Endothelial cell of umbilical vein (primary cell): ENCODE data around the gene ANKH. TPM values are rescaled to one million over a fixed set of nuclear protein-coding genes. Genes with fewer than 3 reads are reported as not detected.

ENCODE experiments used
- BruUV-seq: library from RNA; stranded (reverse); fragments of 400-500 nt; replicated peaks from 2 replicates; lab custom pipeline; 2021; lab: Mats Ljungman, UMichigan
- CTCF ChIA-PET: fragments of 300-600, 350-600 bp; sonication (Branson Sonifier 250); formaldehyde crosslinking; loops from one replicate; lab custom pipeline; 2021; ENCODE audit warnings: antibody characterized with exemption, inconsistent platforms; lab: Charles Lee
- POLR2A ChIA-PET: fragments of 300-600, 350-600 bp; sonication (Branson Sonifier 250); formaldehyde crosslinking; loops from one replicate; lab custom pipeline; 2021; ENCODE audit warnings: antibody characterized with exemption, inconsistent platforms; lab: Charles Lee
- DNase-seq: peaks from one replicate; pipeline ENCODE4 v3.0.0-alpha.2; 2011; ENCODE audit warnings: low read depth, low spot score
- FAIRE-seq: peaks from 2 replicates; lab custom pipeline; 2011; peaks lifted over from hg19 to GRCh38; lab: Jason Lieb, UNC
- H2AFZ ChIP-seq: 2 replicates; pipeline ENCODE4 v1.6.0; 2012; ENCODE audit warnings: low read depth, low read length, control low read depth, inconsistent platforms
- H3K27ac ChIP-seq: 2 replicates; pipeline ENCODE4 v1.5.1; 2011; ENCODE audit warnings: low read depth, mild to moderate bottlenecking, control low read depth, low read length, moderate library complexity; ENCODE audit not compliant: insufficient read depth
- H3K27me3 ChIP-seq, 2 experiments: 2 replicates each; pipeline versions ENCODE4 v1.6.0 to v1.6.1; 2011; ENCODE audit warnings: low read length in 2 of 2, mixed read lengths in 1 of 2; ENCODE audit not compliant: control insufficient read depth in 2 of 2, insufficient read depth in 2 of 2
- H3K36me3 ChIP-seq, 2 experiments: 2 replicates in 1 of 2; 3 replicates in 1 of 2; pipeline ENCODE4 v1.5.1; 2011; ENCODE audit warnings: low read length in 2 of 2, mild to moderate bottlenecking in 1 of 2, moderate library complexity in 1 of 2; ENCODE audit not compliant: control insufficient read depth in 2 of 2, insufficient read depth in 2 of 2; ENCODE audit errors: extremely low read depth in 1 of 2
- H3K4me1 ChIP-seq: 3 replicates; pipeline ENCODE4 v1.5.1; 2011; ENCODE audit warnings: mild to moderate bottlenecking, low read length; ENCODE audit not compliant: control insufficient read depth, insufficient read depth; ENCODE audit errors: extremely low read depth
- H3K4me2 ChIP-seq: 2 replicates; pipeline ENCODE4 v1.6.1; 2011; ENCODE audit warnings: low read length, control low read depth, mixed read lengths; ENCODE audit not compliant: insufficient read depth
- H3K4me3 ChIP-seq, 3 experiments: fragments of 200-600 bp in 1 of 3; sonication (generic), shearing (Covaris generic) in 1 of 3; replicated peaks in 1 of 3; 2 replicates each; pipeline ENCODE4 v1.5.1; 2011 to 2016; ENCODE audit warnings: control low read depth in 3 of 3, low read length in 3 of 3, mild to moderate bottlenecking in 2 of 3, inconsistent platforms in 1 of 3, low read depth in 1 of 3, moderate library complexity in 1 of 3; ENCODE audit not compliant: insufficient read depth in 1 of 3
- H3K79me2 ChIP-seq: 2 replicates; pipeline ENCODE4 v1.6.0; 2012; ENCODE audit warnings: low read length, inconsistent platforms; ENCODE audit not compliant: control insufficient read depth, insufficient read depth
- H3K9ac ChIP-seq: replicated peaks from 2 replicates; pipeline ENCODE3; 2011; ENCODE audit warnings: low read length, control low read depth; ENCODE audit not compliant: insufficient read depth; ENCODE audit errors: extremely low read depth
- H3K9me1 ChIP-seq: replicated peaks from 3 replicates; pipeline ENCODE4 v1.6.0; 2011; ENCODE audit warnings: mild to moderate bottlenecking, low read length; ENCODE audit not compliant: control insufficient read depth, insufficient read depth; ENCODE audit errors: extremely low read depth
- H3K9me3 ChIP-seq: replicated peaks from 2 replicates; pipeline ENCODE4 v1.5.1; 2012; ENCODE audit warnings: low read length, inconsistent platforms; ENCODE audit not compliant: control insufficient read depth, insufficient read depth
- H4K20me1 ChIP-seq: replicated peaks from 2 replicates; pipeline ENCODE3; 2011; ENCODE audit warnings: mild to moderate bottlenecking, low read length; ENCODE audit not compliant: control insufficient read depth, insufficient read depth; ENCODE audit errors: extremely low read depth
- EZH2 ChIP-seq: IDR thresholded peaks from 2 replicates; pipeline ENCODE4 v1.6.1; 2012; ENCODE audit warnings: borderline replicate concordance, low read depth, mild to moderate bottlenecking, moderate library complexity, low read length, inconsistent platforms; ENCODE audit not compliant: severe bottlenecking
- FOS ChIP-seq: IDR thresholded peaks from 2 replicates; pipeline ENCODE4 v1.6.1; 2011; ENCODE audit warnings: mild to moderate bottlenecking, low read length, moderate library complexity, borderline replicate concordance; ENCODE audit not compliant: insufficient read depth
- GATA2 ChIP-seq: IDR thresholded peaks from 2 replicates; pipeline ENCODE4 v1.7.0; 2011; ENCODE audit warnings: low read depth, mild to moderate bottlenecking, moderate library complexity, mixed read lengths, low read length; ENCODE audit not compliant: insufficient read length, insufficient read depth
- JUN ChIP-seq: IDR thresholded peaks from 2 replicates; pipeline ENCODE4 v1.6.1; 2011; ENCODE audit warnings: borderline replicate concordance, low read depth; ENCODE audit not compliant: insufficient read length, insufficient read depth
- MYC ChIP-seq: IDR thresholded peaks from one replicate; pipeline ENCODE4 v1.6.1; 2011; ENCODE audit warnings: mild to moderate bottlenecking, low read depth, low read length
- POLR2A ChIP-seq: IDR thresholded peaks from 2 replicates; pipeline ENCODE4 v1.6.1; 2012; ENCODE audit warnings: low read depth, mild to moderate bottlenecking, control low read depth, low read length
- POLR2AphosphoS5 ChIP-seq: IDR thresholded peaks from 2 replicates; pipeline ENCODE4 v1.6.1; 2012; ENCODE audit warnings: low read depth, mild to moderate bottlenecking, control low read depth, low read length, moderate library complexity; ENCODE audit not compliant: insufficient read depth
- dilution Hi-C: fragments of 300-500 bp; cut with MboI; formaldehyde crosslinking; loops from one replicate; pipeline ENCODE4 v1.15.0; 2019; ENCODE audit warnings: low sequenced_read_pairs; ENCODE audit not compliant: extremely low pct_ligation_motif_present
- intact Hi-C: fragments of 100-400 bp; cut with micrococcal nuclease; formaldehyde crosslinking; loops from one replicate; pipeline ENCODE4 v1.10.0; 2022
- polyA plus RNA-seq, 4 experiments: library from polyadenylated mRNA; depleted of rRNA in 3 of 4; stranded (reverse) in 3 of 4; unstranded in 1 of 4; fragments of >200 nt; gene quantifications; 2 replicates each; pipeline versions ENCODE4 v1.2.1 to v1.2.3, GENCODE V29; 2011 to 2012; ENCODE audit warnings: missing spikeins in 1 of 4
- total RNA-seq: library from RNA; stranded (reverse); gene quantifications from 2 replicates; pipeline ENCODE4 v1.2.3, GENCODE V29; 2021
- TF ChIP-seq, protein P1 (sequence below): IDR thresholded peaks from 2 replicates; pipeline ENCODE4 v1.6.1; 2011; ENCODE audit not compliant: insufficient read depth, insufficient read length
- TF ChIP-seq, protein P2 (sequence below), 2 donors: IDR thresholded peaks; 1 replicate in 1 of 2; 2 replicates in 1 of 2; pipeline ENCODE4 v1.5.1; 2011; ENCODE audit warnings: low read length in 2 of 2, mild to moderate bottlenecking in 2 of 2, moderate library complexity in 2 of 2, control low read depth in 1 of 2, inconsistent platforms in 1 of 2, low read depth in 1 of 2; ENCODE audit not compliant: insufficient read depth in 1 of 2; ENCODE audit errors: extremely low read depth in 1 of 2

The ANKH gene
- total and polyA plus RNA-seq, 2 donors (not counting 3 experiments of a cell fraction or from before 2014, with no cell fraction given), result 12.7 to 31.4 TPM

DNA sequence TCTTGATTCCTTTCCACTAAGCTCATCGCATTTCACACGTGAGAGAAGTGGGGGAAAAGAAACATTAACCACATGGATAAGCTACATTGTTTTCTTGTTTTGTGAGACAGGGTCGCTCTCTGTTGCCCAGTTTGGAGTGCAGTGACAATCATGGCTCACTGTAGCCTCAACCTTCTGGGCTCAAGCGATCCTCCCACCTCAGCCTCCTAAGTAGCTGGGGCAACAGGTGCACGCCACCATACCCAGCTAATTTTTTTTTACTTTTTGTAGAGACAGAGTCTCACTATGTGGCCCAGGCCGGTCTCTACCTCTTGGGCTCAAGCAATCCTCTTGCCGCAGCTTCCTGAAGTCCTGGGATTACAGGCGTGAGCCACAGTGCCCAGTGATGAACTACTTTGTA lies 204.3 kb downstream of the ANKH start:
- dilution Hi-C loops, result no loop called here
- no peak for DNase-seq
- Histone ChIP-seq H4K20me1 (peaks cover 3% of the 10 kb centered on the region), H3K79me2 (peaks cover 70% of the 10 kb centered on the region), H3K4me2 (no peak overlapping the region), H2AFZ (no peak overlapping the region), H3K27ac (no peak overlapping the region), H3K4me1 (peaks cover 24% of the 10 kb centered on the region), H3K9me1 (no peaks in the 10 kb centered on the region), H3K36me3 (peaks cover 0 to 3% of the 10 kb centered on the region in 2 experiments), H3K27me3 (no peaks in the 10 kb centered on the region), H3K9me3 (no peaks in the 10 kb centered on the region), H3K4me3 (no peak overlapping the region), H3K9ac (no peak overlapping the region)
- CTCF ChIA-PET, result interaction anchor here (1.1 to 3.0 kb wide), 3 partner anchors 12 to 19 kb away, joined by 4 to 13 read pairs (median 4); no protein-coding TSS in a partner anchor
- TF ChIP-seq, protein P1, sequence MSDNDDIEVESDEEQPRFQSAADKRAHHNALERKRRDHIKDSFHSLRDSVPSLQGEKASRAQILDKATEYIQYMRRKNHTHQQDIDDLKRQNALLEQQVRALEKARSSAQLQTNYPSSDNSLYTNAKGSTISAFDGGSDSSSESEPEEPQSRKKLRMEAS, result no peak
- TF ChIP-seq FOS (no peak), POLR2A (no peak), JUN (no peak), POLR2AphosphoS5 (no peak), MYC (no peak), EZH2 (no peak), GATA2 (no peak)
- TF ChIP-seq, protein P2, sequence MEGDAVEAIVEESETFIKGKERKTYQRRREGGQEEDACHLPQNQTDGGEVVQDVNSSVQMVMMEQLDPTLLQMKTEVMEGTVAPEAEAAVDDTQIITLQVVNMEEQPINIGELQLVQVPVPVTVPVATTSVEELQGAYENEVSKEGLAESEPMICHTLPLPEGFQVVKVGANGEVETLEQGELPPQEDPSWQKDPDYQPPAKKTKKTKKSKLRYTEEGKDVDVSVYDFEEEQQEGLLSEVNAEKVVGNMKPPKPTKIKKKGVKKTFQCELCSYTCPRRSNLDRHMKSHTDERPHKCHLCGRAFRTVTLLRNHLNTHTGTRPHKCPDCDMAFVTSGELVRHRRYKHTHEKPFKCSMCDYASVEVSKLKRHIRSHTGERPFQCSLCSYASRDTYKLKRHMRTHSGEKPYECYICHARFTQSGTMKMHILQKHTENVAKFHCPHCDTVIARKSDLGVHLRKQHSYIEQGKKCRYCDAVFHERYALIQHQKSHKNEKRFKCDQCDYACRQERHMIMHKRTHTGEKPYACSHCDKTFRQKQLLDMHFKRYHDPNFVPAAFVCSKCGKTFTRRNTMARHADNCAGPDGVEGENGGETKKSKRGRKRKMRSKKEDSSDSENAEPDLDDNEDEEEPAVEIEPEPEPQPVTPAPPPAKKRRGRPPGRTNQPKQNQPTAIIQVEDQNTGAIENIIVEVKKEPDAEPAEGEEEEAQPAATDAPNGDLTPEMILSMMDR (IDR thresholded peaks at IDR 0.05; ENCODE audit: extremely low read depth in 1 of 2, insufficient read depth in 1 of 2, low read depth in 1 of 2, low read length in 2 of 2), result no peak
- BruUV-seq, result no TSS peak
- intact Hi-C loops, result no loop called here
- POLR2A ChIA-PET, result no interaction called here
- no peak for FAIRE-seq
